ENCODE results near the gene LRP3. TPM values are rescaled to one million over a fixed set of nuclear protein-coding genes. Genes with fewer than 3 reads are reported as not detected.

LRP3 gene
- total RNA-seq, 1 experiment from 2014 or later, result 29.0 TPM

- RAD21 ChIA-PET (ENCODE audit: low non-redundant PET in 1 of 2, low total read pairs in 2 of 2, uncharacterized antibody in 2 of 2, unreplicated experiment in 2 of 2), result no interaction called here
- CTCF ChIA-PET, result no interaction called here
- TF ChIP-seq CBX3 (IDR thresholded peaks at IDR 0.05; ENCODE audit: low read depth) (no peak), ELF1 (IDR thresholded peaks at IDR 0.05; ENCODE audit: borderline replicate concordance, low read depth) (no peak), FOSL1 (IDR thresholded peaks at IDR 0.05; ENCODE audit: low read depth) (no peak), ATF3 (IDR thresholded peaks at IDR 0.05) (no peak), POLR2A (IDR thresholded peaks at IDR 0.05; ENCODE audit: borderline replicate concordance, extremely low read depth, insufficient read depth, insufficient read length) (no peak), EZH2phosphoT487 (IDR thresholded peaks at IDR 0.05; ENCODE audit: borderline replicate concordance) (no peak), POLR2AphosphoS5 (IDR thresholded peaks at IDR 0.05; ENCODE audit: low read depth, low read length) (no peak), EZH2 (IDR thresholded peaks at IDR 0.05) (no peak), RAD21 (IDR thresholded peaks at IDR 0.05; ENCODE audit: low read depth) (no peak), ZBTB33 (IDR thresholded peaks at IDR 0.05; ENCODE audit: extremely low read depth, insufficient replicate concordance, low read length) (no peak), REST (IDR thresholded peaks at IDR 0.05; ENCODE audit: low read depth) (no peak), EGR1 (IDR thresholded peaks at IDR 0.05; ENCODE audit: low read depth) (no peak), SIN3A (IDR thresholded peaks at IDR 0.05; ENCODE audit: low read depth) (no peak), YY1 (IDR thresholded peaks at IDR 0.05; ENCODE audit: extremely low read depth, insufficient replicate concordance, low read depth, low read length) (no peak)
These were observed 35.8 kb downstream of the LRP3 start for GRCh38 chr19:33229962-33230361.

More at GRCh38 chr19:33229962-33230361, 35.8 kb downstream of the LRP3 start:
- no peak overlapping the region for H3K4me3 ChIP-seq (replicated peaks in 1 of 2; ENCODE audit: low read depth in 1 of 2, low read length in 2 of 2)
- no peaks in the 10 kb centered on the region for H4K20me1 ChIP-seq (ENCODE audit: insufficient read depth)
- intact Hi-C loops (cut with micrococcal nuclease), result no loop called here
- DNase-seq (ENCODE audit: low read depth, low spot score) (no peak), ATAC-seq (no peak)
- no peak overlapping the region for H2AFZ ChIP-seq (ENCODE audit: low read depth, low read length, poor library complexity, severe bottlenecking)
- H3K79me2 ChIP-seq (ENCODE audit: insufficient read depth, low read length), result no peaks in the 10 kb centered on the region
- H3K9ac ChIP-seq (ENCODE audit: low read length), result no peak overlapping the region
- H3K27me3 ChIP-seq (ENCODE audit: insufficient read depth, low read length), result no peaks in the 10 kb centered on the region
- H3K27ac ChIP-seq (ENCODE audit: low read depth, low read length), result no peak overlapping the region
- H3K36me3 ChIP-seq (ENCODE audit: control insufficient read depth in 1 of 2, insufficient read depth in 2 of 2, low read length in 2 of 2), result no peaks in the 10 kb centered on the region
- no peak overlapping the region for H3K4me2 ChIP-seq (ENCODE audit: low read length)
- H3K4me1 ChIP-seq (ENCODE audit: control insufficient read depth in 1 of 2, insufficient read depth in 2 of 2, low read length in 2 of 2), result peaks cover 0 to 12% of the 10 kb centered on the region in 2 experiments; a peak in 2 of 4 replicates
- POLR2A ChIA-PET, result no interaction called here
- H3K9me2 ChIP-seq (ENCODE audit: insufficient read depth), result no peaks in the 10 kb centered on the region
- no TSS peak for BruUV-seq (replicated peaks)
- H3K9me3 ChIP-seq (ENCODE audit: control insufficient read depth in 1 of 2, insufficient read depth in 1 of 2, low read depth in 1 of 2, low read length in 2 of 2), result no peaks in the 10 kb centered on the region; a peak in 1 of 4 replicates

Data from HCT116 (cell line).